HFF-Myc (cell line): Measurements from ENCODE around the gene SERPINB2.
"Not testable (repeated sequence)": the region's sequence is repeated elsewhere in the genome, so short reads cannot be mapped to it uniquely, and the experiment has no call there.

ENCODE experiments used
- DNase-seq: peaks from one replicate; pipeline ENCODE4 v3.0.0-alpha.2; 2011; ENCODE audit warnings: low read depth; ENCODE audit errors: extremely low read depth
- H3K4me3 ChIP-seq: replicated peaks from 2 replicates; pipeline ENCODE4 v1.5.1; 2011; ENCODE audit warnings: low read depth, mild to moderate bottlenecking, control low read depth, low read length
- TF ChIP-seq, protein P1 (sequence below): IDR thresholded peaks from 2 replicates; pipeline ENCODE4 v1.5.1; 2012; ENCODE audit warnings: mild to moderate bottlenecking, low read depth, low read length, control low read depth; ENCODE audit errors: missing control alignments

The SERPINB2 gene

DNA sequence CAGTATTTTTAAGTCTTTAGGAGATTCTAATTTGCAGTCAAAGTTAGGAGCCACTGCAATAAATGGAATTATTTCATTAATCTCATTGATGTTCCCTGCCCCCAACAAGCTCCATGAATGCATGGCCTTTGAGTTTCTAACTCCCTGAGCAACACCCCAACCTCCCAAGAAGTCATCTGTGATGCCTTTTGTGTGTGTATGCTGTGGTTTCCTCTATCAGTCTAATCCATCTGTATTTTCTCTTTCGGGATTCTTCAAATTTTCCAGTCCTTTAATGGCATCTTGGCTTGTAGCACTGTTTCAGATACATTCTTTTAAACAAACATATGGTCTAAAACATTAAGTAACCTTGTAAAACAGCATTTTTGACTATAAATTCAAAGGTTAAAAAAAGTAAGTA lies 37.0 kb downstream of the SERPINB2 start:
- H3K4me3 ChIP-seq, result no peak overlapping the region
- TF ChIP-seq, protein P1, sequence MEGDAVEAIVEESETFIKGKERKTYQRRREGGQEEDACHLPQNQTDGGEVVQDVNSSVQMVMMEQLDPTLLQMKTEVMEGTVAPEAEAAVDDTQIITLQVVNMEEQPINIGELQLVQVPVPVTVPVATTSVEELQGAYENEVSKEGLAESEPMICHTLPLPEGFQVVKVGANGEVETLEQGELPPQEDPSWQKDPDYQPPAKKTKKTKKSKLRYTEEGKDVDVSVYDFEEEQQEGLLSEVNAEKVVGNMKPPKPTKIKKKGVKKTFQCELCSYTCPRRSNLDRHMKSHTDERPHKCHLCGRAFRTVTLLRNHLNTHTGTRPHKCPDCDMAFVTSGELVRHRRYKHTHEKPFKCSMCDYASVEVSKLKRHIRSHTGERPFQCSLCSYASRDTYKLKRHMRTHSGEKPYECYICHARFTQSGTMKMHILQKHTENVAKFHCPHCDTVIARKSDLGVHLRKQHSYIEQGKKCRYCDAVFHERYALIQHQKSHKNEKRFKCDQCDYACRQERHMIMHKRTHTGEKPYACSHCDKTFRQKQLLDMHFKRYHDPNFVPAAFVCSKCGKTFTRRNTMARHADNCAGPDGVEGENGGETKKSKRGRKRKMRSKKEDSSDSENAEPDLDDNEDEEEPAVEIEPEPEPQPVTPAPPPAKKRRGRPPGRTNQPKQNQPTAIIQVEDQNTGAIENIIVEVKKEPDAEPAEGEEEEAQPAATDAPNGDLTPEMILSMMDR, result no peak
- peak; percentile 36 for DNase-seq

DNA sequence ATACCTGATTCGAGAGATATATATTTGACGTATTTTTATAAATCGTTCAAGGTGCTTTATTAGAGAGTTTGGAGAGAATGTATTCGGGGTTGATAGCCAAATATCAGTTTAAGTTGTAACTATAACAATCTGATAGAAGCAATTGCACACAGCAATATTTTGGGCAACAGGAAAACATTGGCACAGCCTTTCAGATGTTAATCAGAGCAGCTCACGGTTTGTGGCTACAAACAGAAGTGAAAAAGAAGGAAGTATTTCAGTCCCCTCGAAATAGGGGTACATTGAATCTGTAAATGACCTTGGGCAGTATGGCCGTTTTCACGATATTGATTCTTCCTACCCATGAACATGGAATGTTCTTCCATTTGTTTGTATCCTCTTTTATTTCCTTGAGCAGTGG lies 40.8 kb downstream of the SERPINB2 start:
- TF ChIP-seq, protein P1, result no peak
- no peak overlapping the region for H3K4me3 ChIP-seq
- no peak for DNase-seq

DNA sequence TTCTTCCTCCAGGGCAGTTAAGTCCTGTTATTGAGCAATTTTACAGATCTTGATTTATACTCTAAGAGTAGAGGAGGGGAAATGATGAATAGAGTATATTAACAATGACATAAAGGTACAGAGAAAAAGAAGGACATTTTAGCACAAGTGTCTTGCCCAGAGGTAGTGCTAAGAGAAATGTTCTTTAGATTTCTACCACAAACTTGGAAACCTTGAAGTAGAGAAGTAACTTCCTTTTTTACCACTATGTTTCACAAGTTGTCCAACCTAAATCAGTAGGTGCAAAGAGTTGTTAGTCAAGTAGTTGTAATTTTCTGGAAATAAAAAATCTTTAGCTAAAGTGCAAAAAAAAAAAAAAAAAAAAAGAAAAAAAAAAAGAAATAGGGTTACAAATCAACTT lies 41.9 kb downstream of the SERPINB2 start:
- DNase-seq, H3K4me3 ChIP-seq: not testable (repeated sequence)

DNA sequence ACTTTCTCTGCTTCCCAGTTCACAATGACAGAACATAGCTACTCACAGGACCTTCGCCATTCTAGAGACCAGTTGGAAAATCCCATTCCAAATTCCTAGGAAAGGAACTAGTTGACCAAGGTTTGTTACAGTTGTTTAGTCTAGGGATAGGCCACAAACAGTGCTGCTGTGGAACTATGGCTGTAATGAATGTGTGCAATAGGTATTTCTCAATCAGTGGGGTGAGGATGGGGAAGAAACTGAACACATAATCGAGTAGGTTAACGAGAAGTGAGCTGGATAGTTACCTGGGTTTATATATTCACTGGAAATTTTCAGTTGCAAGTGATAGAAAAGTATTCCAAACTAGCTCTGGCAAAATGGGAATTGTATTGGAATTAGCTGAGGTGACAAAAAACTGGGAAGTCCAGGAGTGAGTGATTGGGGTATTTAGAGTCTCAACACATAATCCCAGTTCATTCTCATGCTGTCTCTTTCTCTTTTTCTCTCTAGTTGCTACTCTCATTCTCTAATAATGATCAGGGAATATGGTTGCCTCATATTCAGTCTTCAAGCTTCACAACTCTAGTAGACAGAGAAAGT lies 43.4 kb downstream of the SERPINB2 start:
- TF ChIP-seq, protein P1, result no peak
- H3K4me3 ChIP-seq, result no peak overlapping the region
- no peak for DNase-seq

DNA sequence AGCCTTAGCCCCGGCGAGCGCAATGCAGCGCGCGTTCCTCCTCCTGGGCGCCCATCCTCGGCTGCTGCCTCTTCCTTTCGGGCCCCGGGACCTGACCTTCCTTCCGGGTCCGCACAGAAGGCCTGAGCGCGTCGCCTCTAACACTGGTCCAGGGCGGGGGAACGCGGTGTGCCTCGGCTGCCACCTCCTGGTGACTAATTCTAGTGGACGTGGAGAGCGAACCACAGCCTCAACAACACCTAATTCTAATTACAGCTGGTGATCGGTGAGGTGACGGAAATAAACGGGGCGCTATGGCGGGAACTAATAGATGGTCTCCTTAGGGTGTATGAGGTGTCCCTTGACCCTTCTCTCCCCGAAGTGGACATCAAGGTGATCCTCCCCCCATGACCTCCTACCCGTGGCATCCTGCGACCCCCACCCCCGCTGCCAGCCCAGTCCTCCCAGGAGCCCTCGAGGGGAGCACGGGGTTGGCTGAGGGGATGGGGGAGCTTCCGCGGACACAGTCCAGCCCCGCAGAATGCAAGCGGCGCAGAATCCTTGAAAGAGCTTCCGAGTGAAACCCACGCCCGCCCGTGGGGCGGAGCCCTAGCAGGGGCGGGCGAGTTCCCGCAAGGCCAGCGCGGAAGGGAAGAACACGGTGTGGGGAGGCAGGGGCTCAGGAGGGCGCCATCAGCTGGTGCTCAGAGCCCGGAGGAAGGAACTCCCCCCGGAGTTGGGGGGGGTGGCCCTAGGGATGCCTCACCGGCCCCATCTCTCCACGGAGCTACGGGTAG lies 48.8 kb downstream of the SERPINB2 start:
- peak; percentile 48 for DNase-seq
- TF ChIP-seq, protein P1, result peak; percentile 69
- peak overlapping the region; percentile 50 for H3K4me3 ChIP-seq

DNA sequence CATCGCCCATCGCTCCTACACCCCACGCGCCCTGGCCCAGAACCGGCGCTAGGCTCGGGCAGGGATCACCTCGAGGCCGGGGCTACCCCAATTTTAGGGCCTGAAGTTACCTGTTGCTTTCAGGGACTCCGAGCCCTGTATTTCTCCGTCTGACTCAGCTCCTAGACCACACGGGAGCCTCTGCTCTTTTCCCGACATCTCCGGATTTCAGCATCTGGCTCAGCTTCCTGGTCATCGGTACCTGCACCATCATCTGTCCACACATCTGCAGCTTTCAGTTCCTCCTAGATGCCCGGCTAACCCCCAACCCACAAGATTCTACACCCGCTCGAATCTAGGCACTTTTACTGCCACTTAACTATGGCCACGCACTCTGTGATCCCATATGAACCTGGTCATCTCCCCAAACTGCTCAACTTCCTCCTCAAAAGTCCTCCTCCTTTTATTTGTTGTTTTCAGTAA lies 49.5 kb downstream of the SERPINB2 start:
- H3K4me3 ChIP-seq, result peak overlapping the region; percentile 50
- no peak for DNase-seq
- TF ChIP-seq, protein P1, result no peak

DNA sequence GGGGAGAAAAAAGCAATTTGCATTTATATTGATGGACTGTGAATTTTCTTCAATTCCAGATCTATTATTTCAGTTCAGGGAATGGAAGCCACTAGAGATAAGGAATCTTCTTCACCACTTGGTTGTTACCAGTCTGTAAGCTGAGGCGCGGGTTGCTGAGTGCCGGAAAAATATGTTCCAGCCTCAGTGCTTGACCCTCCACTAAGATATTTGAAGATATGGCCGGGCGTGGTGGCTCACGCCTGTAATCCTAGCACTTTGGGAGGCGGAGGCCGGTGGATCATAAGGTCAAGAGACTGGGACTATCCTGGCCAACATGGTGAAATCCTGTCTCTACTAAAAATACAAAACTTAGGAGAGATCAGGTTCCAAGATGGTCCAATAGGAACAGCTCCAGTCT lies 52.5 kb downstream of the SERPINB2 start:
- no peak for DNase-seq
- TF ChIP-seq, protein P1, result no peak
- no peak overlapping the region for H3K4me3 ChIP-seq

DNA sequence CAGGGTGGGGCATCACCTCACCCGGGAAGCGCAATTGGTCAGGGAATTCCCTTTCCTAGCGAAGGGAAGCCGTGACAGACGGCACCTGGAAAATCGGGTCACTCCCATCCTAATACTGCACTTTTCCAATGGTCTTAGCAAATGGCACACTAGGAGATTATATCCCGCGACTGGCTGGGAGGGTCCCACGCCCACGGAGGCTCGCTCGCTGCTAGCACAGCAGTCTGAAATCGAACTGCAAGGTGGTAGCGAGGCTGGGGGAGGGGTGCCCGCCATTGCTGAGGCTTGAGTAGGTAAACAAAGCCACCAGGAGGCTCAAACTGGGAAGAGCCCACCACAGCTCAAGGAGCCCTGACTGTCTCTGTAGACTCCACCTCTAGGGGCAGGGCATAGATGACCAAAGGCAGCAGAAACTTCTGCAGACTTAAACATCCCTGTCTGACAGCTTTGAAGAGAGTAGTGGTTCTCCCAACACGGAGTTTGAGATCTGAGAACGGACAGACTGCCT lies 53.1 kb downstream of the SERPINB2 start:
- not testable (repeated sequence) for H3K4me3 ChIP-seq, DNase-seq
